Thoracic aorta (tissue), 2 donors: Measurements from ENCODE around the gene ZNF552. TPM values are rescaled to one million over a fixed set of nuclear protein-coding genes. Genes with fewer than 3 reads are reported as not detected.
"Not testable (repeated sequence)": the region's sequence is repeated elsewhere in the genome, so short reads cannot be mapped to it uniquely, and the experiment has no call there.

ENCODE experiments used
- ATAC-seq: fragments of 150-250 bp; one replicate; pipeline ENCODE4 v1.8.0; 2017; ENCODE audit warnings: low read depth; ENCODE audit not compliant: insufficient number of reproducible peaks, low FRiP score
- DNase-seq: peaks from one replicate; pipeline ENCODE4 v3.0.0-alpha.2; 2020; ENCODE audit warnings: low spot score
- H3K27ac ChIP-seq, 2 donors: fragments of 200-600 bp; sonication (generic); 1 replicate in 1 of 2; 2 replicates in 1 of 2; pipeline ENCODE4 v1.5.1; 2016; ENCODE audit warnings: mild to moderate bottlenecking in 2 of 2, moderate library complexity in 2 of 2
- H3K27me3 ChIP-seq: fragments of 200-600 bp; sonication (generic); replicated peaks from 2 replicates; pipeline ENCODE4 v1.6.0; 2016; ENCODE audit warnings: mild to moderate bottlenecking; ENCODE audit not compliant: insufficient read depth
- H3K36me3 ChIP-seq: fragments of 200-600 bp; sonication (generic); one replicate; pipeline ENCODE4 v1.5.1; 2016
- H3K4me1 ChIP-seq, 2 donors: fragments of 200-600 bp; sonication (generic); 1 replicate in 1 of 2; 2 replicates in 1 of 2; pipeline versions ENCODE4 v1.5.1 to v1.6.0; 2016; ENCODE audit warnings: low read depth in 2 of 2, mild to moderate bottlenecking in 1 of 2; ENCODE audit not compliant: control insufficient read depth in 1 of 2
- H3K4me3 ChIP-seq: fragments of 200-600 bp; sonication (generic); 2 replicates; pipeline ENCODE4 v1.5.1; 2016; ENCODE audit warnings: mild to moderate bottlenecking
- H3K9me3 ChIP-seq: fragments of 200-600 bp; sonication (generic); 2 replicates; pipeline ENCODE4 v1.5.1; 2016
- total RNA-seq, 2 donors: library from RNA; depleted of rRNA; stranded (reverse); fragments of >200 nt; gene quantifications; one replicate each; pipeline versions ENCODE4 v1.1.0 to v1.2.3, GENCODE V29; 2016
- TF ChIP-seq, protein P1 (sequence below): fragments of 200-600 bp; sonication (generic); IDR thresholded peaks from one replicate; pipeline ENCODE4 v1.5.1; 2019; ENCODE audit warnings: antibody characterized with exemption

ZNF552 gene
- total RNA-seq, 2 donors from 2014 or later: 9.6 to 23.9 TPM

DNA sequence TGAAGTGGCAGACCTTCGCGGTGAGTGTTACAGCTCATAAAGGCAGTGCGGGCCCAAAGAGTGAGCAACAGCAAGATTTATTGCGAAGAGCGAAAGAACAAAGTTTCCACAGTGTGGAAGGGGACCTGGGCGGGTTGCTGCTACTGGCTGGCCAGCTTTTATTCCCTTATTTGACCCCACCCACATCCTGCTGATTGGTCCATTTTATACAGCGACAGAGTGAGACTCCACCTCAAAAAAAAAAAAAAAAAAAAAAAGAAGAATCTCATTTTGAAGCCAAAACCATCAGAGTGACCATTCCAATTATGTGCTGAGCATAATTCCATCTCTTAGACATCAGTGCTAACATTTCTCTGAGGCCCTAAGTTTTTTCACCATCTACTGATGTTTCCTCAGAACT, 1.9 kb upstream of the ZNF552 start:
- Histone ChIP-seq H3K36me3 (no peaks in the 10 kb centered on the region), H3K9me3 (no peaks in the 10 kb centered on the region), H3K27ac (no peak overlapping the region), H3K27me3 (no peaks in the 10 kb centered on the region), H3K4me1 (peaks cover 17 to 34% of the 10 kb centered on the region in 2 donors), H3K4me3 (no peak overlapping the region)
- TF ChIP-seq, protein P1, sequence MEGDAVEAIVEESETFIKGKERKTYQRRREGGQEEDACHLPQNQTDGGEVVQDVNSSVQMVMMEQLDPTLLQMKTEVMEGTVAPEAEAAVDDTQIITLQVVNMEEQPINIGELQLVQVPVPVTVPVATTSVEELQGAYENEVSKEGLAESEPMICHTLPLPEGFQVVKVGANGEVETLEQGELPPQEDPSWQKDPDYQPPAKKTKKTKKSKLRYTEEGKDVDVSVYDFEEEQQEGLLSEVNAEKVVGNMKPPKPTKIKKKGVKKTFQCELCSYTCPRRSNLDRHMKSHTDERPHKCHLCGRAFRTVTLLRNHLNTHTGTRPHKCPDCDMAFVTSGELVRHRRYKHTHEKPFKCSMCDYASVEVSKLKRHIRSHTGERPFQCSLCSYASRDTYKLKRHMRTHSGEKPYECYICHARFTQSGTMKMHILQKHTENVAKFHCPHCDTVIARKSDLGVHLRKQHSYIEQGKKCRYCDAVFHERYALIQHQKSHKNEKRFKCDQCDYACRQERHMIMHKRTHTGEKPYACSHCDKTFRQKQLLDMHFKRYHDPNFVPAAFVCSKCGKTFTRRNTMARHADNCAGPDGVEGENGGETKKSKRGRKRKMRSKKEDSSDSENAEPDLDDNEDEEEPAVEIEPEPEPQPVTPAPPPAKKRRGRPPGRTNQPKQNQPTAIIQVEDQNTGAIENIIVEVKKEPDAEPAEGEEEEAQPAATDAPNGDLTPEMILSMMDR: no peak
- ATAC-seq (no peak), DNase-seq (no peak)

DNA sequence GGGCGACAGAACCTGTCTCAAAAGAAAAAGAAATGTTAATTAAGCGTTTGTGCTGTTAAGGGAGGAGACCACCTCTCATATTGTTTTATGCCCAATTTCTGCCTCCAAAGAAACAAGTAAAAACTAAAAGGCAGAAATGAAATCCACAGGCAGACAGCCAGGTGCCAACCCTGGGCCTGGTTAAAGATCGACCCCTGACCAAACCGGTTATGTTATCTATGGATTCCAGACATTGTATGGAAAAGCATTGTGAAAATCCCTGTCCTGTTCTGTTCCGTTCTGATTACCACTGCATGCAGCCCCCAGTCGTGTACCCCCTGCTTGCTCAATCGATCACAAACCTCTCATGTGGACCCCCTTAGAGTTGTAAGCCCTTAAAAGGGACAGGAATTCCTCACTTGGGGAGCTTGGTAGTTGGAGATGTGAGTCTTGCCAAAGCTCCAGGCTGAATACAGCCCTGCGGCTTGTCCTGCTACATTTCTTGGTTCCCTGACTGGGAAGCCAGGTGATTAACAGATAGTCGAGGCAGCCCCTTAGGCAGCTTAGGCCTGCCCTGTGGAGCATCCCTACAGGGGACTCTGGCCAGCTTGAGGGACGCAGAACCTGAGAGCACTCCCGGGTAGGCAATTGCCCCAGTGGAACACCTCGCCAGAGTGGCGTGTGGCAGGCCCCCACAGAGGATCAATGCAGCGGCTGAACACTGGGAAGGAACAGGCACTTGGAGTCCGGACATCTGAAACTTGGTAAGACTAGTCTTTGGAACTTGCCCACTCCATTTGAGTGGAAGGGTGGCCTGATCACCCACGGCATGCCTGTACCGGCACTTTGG, 748 bp upstream of the ZNF552 start:
- ATAC-seq: no peak
- TF ChIP-seq, protein P1: no peak
- no peak for DNase-seq
- Histone ChIP-seq H3K4me1 (peaks cover 11 to 29% of the 10 kb centered on the region in 2 donors), H3K9me3 (no peaks in the 10 kb centered on the region), H3K36me3 (no peaks in the 10 kb centered on the region), H3K4me3 (peak overlapping the region; percentile 88), H3K27me3 (no peaks in the 10 kb centered on the region), H3K27ac (peak overlapping the region; percentile 30 to 72)

DNA sequence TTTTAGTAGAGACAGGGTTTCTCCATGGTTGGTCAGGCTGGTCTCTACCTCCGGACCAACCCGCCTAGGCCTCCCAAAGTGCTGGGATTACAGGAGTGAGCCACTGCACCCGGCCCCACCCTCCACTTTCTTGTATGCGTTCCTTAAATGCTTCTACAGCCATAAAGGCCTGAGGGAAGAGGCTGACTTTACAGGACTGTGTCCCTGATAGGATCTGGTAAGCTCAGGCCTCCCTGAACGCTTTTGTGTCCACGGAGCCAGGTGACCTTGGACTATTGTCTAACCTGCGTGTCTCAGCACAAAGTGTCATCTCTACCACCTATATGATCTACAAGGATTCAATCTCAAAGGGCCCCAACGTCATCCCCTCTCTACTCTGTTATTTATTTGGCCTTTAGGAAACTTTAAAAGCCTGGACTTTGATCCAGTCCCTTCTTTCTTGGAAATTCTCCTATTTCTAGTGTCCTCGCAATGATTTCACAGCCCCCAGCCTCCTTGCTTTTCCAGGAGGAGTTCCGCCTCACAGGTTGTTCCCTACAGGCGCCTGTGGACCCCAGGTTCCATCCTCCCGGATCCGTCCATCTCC, 701 bp downstream of the ZNF552 start:
- ATAC-seq: no peak
- DNase-seq: no peak
- Histone ChIP-seq H3K4me1 (peaks cover 7 to 26% of the 10 kb centered on the region in 2 donors), H3K4me3 (peak overlapping the region; percentile 88), H3K27me3 (no peaks in the 10 kb centered on the region), H3K27ac (peak overlapping the region in 1 of 2 donors; percentile 72), H3K9me3 (no peaks in the 10 kb centered on the region), H3K36me3 (peaks cover 3% of the 10 kb centered on the region)
- TF ChIP-seq, protein P1: no peak

DNA sequence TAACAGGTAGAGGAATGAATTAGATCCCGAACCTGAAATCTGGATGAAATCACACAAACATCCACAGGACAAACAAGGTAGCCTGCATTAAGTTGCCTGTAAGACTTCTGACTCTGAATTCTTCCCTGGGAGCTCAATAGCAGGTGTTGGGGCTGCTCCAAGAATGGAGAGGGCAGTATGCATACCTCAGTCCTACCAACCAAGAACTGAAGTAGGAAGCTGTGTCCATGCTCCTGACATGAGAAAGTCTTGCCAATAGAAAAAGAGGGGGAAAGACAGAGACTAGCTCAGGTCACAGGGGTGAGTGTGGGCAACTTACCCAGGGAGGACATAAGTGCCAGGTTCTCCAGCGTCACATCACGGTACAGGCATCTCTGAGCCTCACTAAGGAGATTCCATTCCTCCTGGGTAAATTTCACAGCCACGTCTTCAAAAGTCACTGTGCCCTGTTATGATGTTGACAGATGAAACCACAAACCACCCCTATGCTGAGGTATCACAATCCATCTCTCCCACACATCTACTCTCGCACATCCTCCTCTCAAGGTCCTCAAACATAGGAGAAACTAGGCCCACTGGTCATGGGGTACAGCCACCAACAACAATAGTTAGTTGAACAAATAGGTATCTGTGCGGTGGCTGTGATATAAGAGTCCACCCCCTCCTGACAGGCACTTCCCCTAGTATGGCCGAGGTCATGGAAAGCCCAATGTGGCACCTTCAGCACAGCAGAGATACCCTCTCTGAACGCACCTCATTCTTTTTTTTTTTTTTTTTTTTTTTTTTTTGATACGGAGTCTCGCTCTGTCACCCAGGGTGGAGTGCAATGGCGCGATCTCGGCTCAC, 1.5 kb downstream of the ZNF552 start:
- ATAC-seq: not testable (repeated sequence)

DNA sequence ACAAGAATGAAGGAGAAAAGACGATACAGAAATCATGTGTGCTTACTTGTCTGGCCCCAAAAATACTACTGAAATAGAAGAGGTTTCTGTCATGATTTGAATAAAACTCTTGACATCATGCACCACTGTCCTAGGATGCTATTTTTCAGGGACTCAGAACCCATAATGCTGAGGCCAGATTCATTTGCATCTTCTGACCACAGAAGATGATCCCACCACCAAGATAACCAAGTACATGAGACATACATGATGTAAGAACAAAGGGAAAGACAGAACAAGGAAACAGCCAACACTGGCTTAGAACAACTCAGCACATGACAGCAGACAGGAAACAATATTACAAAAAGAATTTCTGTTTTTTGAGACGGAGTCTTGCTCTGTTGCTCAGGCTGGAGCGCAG, 2.5 kb downstream of the ZNF552 start:
- H3K9me3 ChIP-seq: no peaks in the 10 kb centered on the region
- H3K36me3 ChIP-seq: peaks cover 14% of the 10 kb centered on the region
- ATAC-seq (no peak), DNase-seq (no peak)
- H3K27ac ChIP-seq: no peak overlapping the region
- TF ChIP-seq, protein P1: no peak
- no peak overlapping the region for H3K4me3 ChIP-seq
- H3K4me1 ChIP-seq: peaks cover 7 to 26% of the 10 kb centered on the region in 2 donors
- H3K27me3 ChIP-seq: no peaks in the 10 kb centered on the region

More for the DNA sequence above, 1.5 kb downstream of the ZNF552 start:
- H3K4me1 ChIP-seq: peaks cover 7 to 26% of the 10 kb centered on the region in 2 donors
- not testable (repeated sequence) for H3K9me3 ChIP-seq, H3K27ac ChIP-seq, DNase-seq, H3K27me3 ChIP-seq, H3K36me3 ChIP-seq
- H3K4me3 ChIP-seq: peak overlapping the region; percentile 88

DNA sequence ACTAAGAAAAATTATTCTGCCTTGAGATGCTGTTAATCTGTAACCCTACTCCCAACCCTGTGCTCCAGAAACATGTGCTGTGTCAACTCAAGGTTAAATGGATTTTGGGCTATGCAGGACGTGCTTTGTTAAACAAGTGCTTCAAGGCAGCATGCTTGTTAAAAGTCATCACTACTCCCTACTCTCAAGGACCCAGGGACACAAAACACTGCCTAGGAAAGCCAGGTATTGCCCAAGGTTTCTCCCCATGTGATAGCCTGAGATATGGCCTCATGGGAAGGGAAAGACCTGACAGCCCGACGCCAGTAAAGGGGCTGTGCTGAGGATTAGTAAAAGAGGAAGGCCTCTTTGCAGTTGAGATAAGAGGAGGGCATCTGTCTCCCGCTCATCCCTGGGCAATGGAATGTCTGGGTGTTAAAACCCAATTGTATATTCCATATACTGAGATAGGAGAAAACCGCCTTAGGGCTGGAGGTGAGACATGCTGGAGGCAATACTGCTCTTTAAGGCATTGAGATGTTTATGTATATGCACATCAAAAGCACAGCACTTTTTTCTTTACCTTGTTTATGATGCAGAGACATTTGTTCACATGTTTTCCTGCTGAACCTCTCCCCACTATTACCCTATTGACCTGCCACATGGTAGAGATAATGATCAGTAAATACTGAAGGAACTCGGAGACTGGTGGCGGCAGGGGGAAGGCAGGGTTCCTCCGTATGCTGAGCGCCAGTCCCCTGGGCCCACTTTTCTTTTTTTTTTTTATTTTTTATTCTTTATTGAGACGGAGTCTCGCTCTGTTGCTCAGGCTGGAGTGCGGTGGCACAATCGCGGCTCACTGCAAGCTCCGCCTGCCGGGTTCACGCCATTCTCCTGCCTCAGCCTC, 4.1 kb downstream of the ZNF552 start:
- not testable (repeated sequence) for H3K9me3 ChIP-seq, ATAC-seq, H3K4me3 ChIP-seq, H3K27ac ChIP-seq, DNase-seq, H3K27me3 ChIP-seq
- H3K36me3 ChIP-seq: peaks cover 14% of the 10 kb centered on the region
- peaks cover 8 to 26% of the 10 kb centered on the region in 2 donors for H3K4me1 ChIP-seq
